SU-DHL-6 (cell line): ENCODE data around the gene TWSG1.

Experiments used
- H2AFZ ChIP-seq: fragments of 200-600 bp; sonication (generic); 2 replicates; pipeline ENCODE4 v1.6.1; 2014; ENCODE audit warnings: low read depth, mild to moderate bottlenecking, moderate library complexity, mixed read lengths, antibody characterized with exemption, low read length; ENCODE audit not compliant: severe bottlenecking
- H3F3A ChIP-seq: fragments of 200-600 bp; shearing (Covaris generic); 2 replicates; pipeline ENCODE4 v1.6.0; 2016; ENCODE audit warnings: antibody characterized with exemption, mild to moderate bottlenecking; ENCODE audit not compliant: insufficient read depth
- H3K27ac ChIP-seq: fragments of 200-600 bp; sonication (generic); 2 replicates; pipeline ENCODE4 v1.5.1; 2016; ENCODE audit warnings: low read depth, mild to moderate bottlenecking, low read length, moderate library complexity, mixed read lengths
- H3K27me3 ChIP-seq: fragments of 200-600 bp; sonication (generic), shearing (Covaris generic); 2 replicates; pipeline ENCODE4 v1.6.0; 2014; ENCODE audit warnings: mild to moderate bottlenecking, low read length
- H3K36me3 ChIP-seq: fragments of 200-600 bp; sonication (generic); 2 replicates; pipeline ENCODE4 v1.6.1; 2014; ENCODE audit warnings: mild to moderate bottlenecking, low read length, mixed read lengths
- H3K4me2 ChIP-seq: fragments of 300-600, 200-600 bp; shearing (Covaris generic), sonication (generic); 2 replicates; pipeline ENCODE4 v1.6.0; 2014; ENCODE audit warnings: low read length, low read depth, mild to moderate bottlenecking; ENCODE audit not compliant: poor library complexity, severe bottlenecking
- H3K4me3 ChIP-seq: fragments of 200-600 bp; sonication (generic); 2 replicates; pipeline ENCODE4 v1.5.1; 2014; ENCODE audit warnings: antibody characterized with exemption, low read length, mild to moderate bottlenecking, mixed read lengths; ENCODE audit not compliant: insufficient read depth, poor library complexity, severe bottlenecking
- H3K79me2 ChIP-seq: fragments of 200-600 bp; sonication (generic); 2 replicates; pipeline ENCODE4 v1.6.1; 2014; ENCODE audit warnings: mild to moderate bottlenecking, low read length, moderate library complexity; ENCODE audit not compliant: insufficient read depth
- H3K9ac ChIP-seq: fragments of 200-600 bp; sonication (generic); 2 replicates; pipeline ENCODE4 v1.7.0; 2014; ENCODE audit warnings: mild to moderate bottlenecking, low read length
- H3K9me2 ChIP-seq: fragments of 200-600 bp; sonication (generic); replicated peaks from 2 replicates; pipeline ENCODE4 v1.6.1; 2014; ENCODE audit warnings: low read length; ENCODE audit not compliant: insufficient read depth
- H3K9me3 ChIP-seq: fragments of 200-600 bp; sonication (generic); 2 replicates; pipeline ENCODE4 v1.6.1; 2014; ENCODE audit warnings: low read length, mixed read lengths; ENCODE audit not compliant: insufficient read depth
- H4K20me1 ChIP-seq: fragments of 200-600 bp; sonication (generic); 2 replicates; pipeline ENCODE4 v1.6.1; 2014; ENCODE audit warnings: low read depth, mild to moderate bottlenecking, antibody characterized with exemption, low read length, moderate library complexity, mixed read lengths
- CTCF ChIP-seq: fragments of 200-600 bp; sonication (generic); IDR thresholded peaks from one replicate; pipeline ENCODE4 v1.5.1; 2017; ENCODE audit warnings: antibody characterized with exemption, mild to moderate bottlenecking, low read length, moderate library complexity; ENCODE audit not compliant: insufficient read depth, poor library complexity, severe bottlenecking
- EZH2phosphoT487 ChIP-seq: fragments of 200-600 bp; sonication (generic), shearing (Covaris generic); conservative IDR thresholded peaks from 2 replicates; pipeline ENCODE4 v1.6.1; 2018; ENCODE audit warnings: mild to moderate bottlenecking, antibody characterized with exemption, low read length, moderate library complexity, mixed read lengths

The TWSG1 gene

GRCh38 chr18:9289698-9290097 lies 44.9 kb upstream of the TWSG1 start:
- H4K20me1 ChIP-seq: no peaks in the 10 kb centered on the region
- no peaks in the 10 kb centered on the region for H3K9me2 ChIP-seq
- no peaks in the 10 kb centered on the region for H3K36me3 ChIP-seq
- H3K9ac ChIP-seq: no peak overlapping the region
- H3K27ac ChIP-seq: no peak overlapping the region
- H2AFZ ChIP-seq: no peak overlapping the region
- H3K4me3 ChIP-seq: no peak overlapping the region
- TF ChIP-seq CTCF (no peak), EZH2phosphoT487 (no peak)
- H3K4me2 ChIP-seq: no peak overlapping the region
- H3K79me2 ChIP-seq: no peaks in the 10 kb centered on the region
- H3K9me3 ChIP-seq: no peaks in the 10 kb centered on the region
- H3F3A ChIP-seq: no peaks in the 10 kb centered on the region
- no peaks in the 10 kb centered on the region for H3K27me3 ChIP-seq

DNA sequence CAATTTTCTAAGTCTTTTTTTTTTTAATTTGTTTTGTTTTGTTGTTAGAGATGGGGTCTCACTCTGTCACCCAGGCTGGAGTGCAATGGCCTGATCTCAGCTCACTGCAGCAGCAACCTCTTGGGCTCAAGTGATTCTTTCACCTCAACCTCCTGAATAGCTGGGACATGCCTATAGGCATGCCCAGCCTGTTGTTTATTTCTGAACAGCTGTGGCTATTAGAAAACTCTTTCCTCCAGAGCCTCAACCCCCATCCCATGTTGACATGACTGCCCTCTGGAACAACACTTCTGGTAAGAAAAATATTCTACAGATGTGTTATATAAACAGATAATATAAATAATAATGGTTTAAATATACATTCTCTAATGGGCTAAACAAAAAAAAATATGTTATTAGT lies 44.4 kb upstream of the TWSG1 start:
- H3K27me3 ChIP-seq: no peaks in the 10 kb centered on the region
- no peaks in the 10 kb centered on the region for H3K36me3 ChIP-seq
- H3K27ac ChIP-seq: no peak overlapping the region
- H3K4me2 ChIP-seq: no peak overlapping the region
- H3K79me2 ChIP-seq: no peaks in the 10 kb centered on the region
- H3K9ac ChIP-seq: no peak overlapping the region
- no peak overlapping the region for H2AFZ ChIP-seq
- TF ChIP-seq CTCF (no peak), EZH2phosphoT487 (no peak)
- no peaks in the 10 kb centered on the region for H3K9me2 ChIP-seq
- no peaks in the 10 kb centered on the region for H4K20me1 ChIP-seq
- no peak overlapping the region for H3K4me3 ChIP-seq
- no peaks in the 10 kb centered on the region for H3F3A ChIP-seq
- no peaks in the 10 kb centered on the region for H3K9me3 ChIP-seq

DNA sequence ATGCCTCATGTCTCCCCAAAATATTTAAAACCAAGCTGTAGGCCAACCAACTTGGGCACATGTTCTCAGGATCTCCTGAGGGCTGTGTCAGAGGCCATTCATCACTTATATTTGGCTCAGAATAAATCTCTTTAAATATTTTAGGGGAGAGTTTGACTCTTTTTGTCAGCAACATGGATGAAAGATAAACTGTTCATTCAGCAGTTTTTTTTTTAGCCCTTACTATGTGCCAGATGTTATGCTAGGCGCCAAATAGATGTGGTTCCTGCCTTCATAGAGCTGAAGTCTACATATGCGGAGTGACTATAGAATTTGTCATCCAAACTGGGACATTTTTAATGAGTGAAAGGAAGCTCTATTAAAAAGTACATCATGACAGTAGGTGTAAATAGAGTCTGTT lies 42.5 kb upstream of the TWSG1 start:
- TF ChIP-seq EZH2phosphoT487 (no peak), CTCF (no peak)
- Histone ChIP-seq H3K9ac (no peak overlapping the region), H3K27me3 (no peaks in the 10 kb centered on the region), H3K9me3 (no peaks in the 10 kb centered on the region), H3K79me2 (no peaks in the 10 kb centered on the region), H2AFZ (no peak overlapping the region), H3K36me3 (no peaks in the 10 kb centered on the region), H3K4me3 (no peak overlapping the region), H3F3A (no peaks in the 10 kb centered on the region), H4K20me1 (no peaks in the 10 kb centered on the region), H3K4me2 (no peak overlapping the region), H3K27ac (no peak overlapping the region), H3K9me2 (no peaks in the 10 kb centered on the region)

GRCh38 chr18:9293948-9294347 lies 40.6 kb upstream of the TWSG1 start:
- no peaks in the 10 kb centered on the region for H3K79me2 ChIP-seq
- no peaks in the 10 kb centered on the region for H3K36me3 ChIP-seq
- H4K20me1 ChIP-seq: no peaks in the 10 kb centered on the region
- TF ChIP-seq EZH2phosphoT487 (no peak), CTCF (no peak)
- no peak overlapping the region for H2AFZ ChIP-seq
- no peaks in the 10 kb centered on the region for H3F3A ChIP-seq
- H3K4me3 ChIP-seq: no peak overlapping the region
- no peak overlapping the region for H3K27ac ChIP-seq
- no peak overlapping the region for H3K4me2 ChIP-seq
- H3K9me2 ChIP-seq: no peaks in the 10 kb centered on the region
- H3K27me3 ChIP-seq: no peaks in the 10 kb centered on the region
- H3K9me3 ChIP-seq: no peaks in the 10 kb centered on the region
- H3K9ac ChIP-seq: no peak overlapping the region
